Pons (tissue), 1 donor: ENCODE results near the gene PCCA.
"Not testable (repeated sequence)": the region's sequence is repeated elsewhere in the genome, so short reads cannot be mapped to it uniquely, and the experiment has no call there.

Source experiments
- DNase-seq: peaks from one replicate; pipeline ENCODE4 v3.0.0-alpha.2; 2016; ENCODE audit warnings: low spot score

The PCCA gene

DNA sequence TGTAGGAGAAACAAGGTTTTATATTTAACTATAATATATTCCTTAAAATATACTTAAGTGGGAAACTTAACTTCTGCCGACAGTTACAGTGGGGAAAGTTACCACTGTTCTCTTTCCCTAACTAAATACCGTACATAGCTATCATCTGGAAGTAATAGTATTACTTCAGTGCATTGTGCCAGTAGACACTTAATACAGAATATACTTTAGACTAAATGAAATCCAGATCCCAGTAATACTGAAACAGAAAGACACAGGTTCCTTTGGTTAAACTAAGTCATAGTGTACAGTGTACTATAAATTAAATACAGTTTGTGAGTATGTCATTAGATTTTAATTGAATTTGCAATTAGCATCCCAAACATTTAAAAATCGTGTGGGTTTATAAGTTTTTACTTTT, 107.5 kb downstream of the PCCA start:
- no peak for DNase-seq

DNA sequence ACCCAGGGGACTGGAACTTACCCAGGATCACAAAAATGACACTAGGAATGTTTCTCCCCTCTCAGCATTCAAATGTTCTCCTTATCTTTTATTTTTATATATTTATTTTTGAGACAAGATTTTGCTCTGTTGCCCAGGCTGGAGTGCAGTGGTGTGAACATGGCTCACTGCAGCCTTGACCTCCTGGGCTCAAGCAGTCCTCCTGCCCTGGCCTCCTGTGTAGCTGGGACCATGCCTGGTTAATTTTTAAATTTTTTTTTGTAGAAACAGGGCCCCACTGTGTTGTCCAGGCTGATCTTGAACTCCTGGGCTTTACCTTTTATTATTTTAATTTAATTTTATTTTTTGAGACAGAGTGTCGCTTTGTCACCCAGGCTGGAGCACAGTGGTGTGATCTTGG, 108.2 kb downstream of the PCCA start:
- DNase-seq = no peak

DNA sequence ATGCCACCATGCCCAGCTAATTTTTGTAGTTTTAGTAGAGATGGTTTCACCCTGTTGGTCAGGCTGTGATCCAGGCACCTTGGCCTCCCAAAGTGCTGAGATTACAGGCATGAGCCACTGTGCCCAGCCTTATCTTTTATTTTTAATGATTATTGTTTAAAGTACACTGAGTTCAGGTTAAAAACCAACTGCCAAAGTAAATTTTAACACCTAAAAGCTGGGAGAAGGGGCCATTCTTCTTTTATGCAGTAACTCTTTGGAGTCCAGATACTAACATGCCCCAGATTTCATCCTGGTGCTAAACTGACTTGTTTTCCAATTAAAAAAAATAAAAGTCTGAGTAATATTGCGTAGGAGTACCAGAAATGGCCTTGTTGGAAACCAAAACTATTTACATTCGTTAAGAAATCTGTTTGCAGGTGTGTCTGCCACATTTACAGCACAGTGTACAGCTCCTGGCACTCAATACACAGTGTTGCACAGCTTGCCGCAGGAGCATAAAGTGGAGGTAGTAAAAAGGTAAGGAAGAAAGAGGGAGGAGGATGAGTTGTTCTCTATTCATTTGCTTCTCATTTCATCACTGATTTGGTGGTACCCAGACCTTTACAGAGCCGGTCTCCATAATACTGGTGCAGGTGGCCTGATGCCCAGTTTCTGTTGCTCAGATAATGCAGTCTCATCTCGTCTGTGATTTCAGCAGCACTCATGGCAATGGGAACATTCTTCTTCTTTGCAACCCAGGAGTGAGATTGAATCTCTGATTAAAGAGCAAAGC, 108.9 kb downstream of the PCCA start:
- no peak for DNase-seq

DNA sequence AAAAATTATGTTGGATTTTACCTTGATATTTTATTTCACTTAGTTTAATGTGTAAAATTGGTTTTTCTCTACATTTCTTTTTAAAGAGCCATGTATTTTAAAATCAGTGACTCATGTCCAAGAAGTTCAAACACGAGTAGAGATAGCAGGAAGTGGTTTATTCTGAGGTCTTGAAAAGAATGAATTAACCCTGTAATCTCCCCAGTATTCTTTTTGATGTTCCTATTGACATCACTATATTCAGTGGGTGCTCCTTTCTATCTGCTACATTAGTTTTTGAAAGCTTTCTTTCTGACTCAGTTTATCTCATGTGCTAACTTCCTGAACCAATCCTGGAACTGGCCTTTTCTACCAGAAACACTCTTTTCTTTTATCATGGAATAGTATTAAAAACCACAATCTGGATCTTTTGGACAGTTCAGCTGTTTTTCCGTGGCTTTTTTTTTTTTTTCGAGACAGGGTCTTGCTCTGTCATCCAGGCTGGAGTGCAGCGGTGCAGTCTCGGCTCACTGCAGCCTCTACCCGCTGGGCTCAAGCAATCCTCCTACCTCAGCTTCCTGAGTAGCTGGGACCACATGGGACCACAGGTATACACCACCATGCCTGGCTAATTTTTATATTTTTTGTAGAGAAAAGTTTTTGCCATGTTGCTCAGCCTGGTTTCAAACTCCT, 114.9 kb downstream of the PCCA start:
- no peak for DNase-seq

DNA sequence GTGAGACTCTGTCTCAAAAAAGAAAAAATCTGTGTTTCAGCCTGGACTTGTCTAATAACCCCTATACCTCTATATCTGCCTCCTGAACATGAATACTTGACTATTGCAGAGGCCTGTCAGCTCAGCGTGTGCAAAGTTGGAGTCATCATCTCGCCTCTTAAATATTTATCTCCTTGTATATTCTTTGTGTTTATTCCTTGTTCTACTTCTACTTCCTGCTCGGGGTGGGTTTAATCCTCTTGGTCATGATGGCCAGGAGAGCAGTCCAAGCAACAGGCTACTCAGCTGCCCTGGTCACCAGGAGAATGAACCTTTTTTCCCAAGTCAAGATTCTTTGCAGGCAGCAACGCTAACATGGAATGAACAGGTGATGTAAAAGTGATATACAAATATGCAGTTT, 119.1 kb downstream of the PCCA start:
- DNase-seq = no peak

DNA sequence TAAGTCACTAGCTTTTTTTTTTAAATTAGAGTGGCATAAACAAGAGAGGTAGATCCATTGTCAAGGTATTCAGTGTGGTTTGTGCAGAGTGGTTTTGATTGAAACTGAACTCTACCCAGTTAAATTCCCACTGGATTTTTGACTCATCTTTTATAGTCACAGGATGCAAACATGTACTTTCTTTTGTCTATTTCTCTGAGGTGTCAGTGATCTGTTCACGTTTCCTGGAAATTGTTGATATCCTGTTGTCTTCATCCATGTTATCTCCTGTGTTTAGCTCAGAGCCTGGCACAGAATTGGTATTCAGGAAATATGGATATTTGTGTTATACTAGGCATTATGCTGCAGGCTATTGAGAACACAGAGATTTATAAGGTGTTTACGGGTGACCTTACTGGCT, 119.7 kb downstream of the PCCA start:
- no peak for DNase-seq

DNA sequence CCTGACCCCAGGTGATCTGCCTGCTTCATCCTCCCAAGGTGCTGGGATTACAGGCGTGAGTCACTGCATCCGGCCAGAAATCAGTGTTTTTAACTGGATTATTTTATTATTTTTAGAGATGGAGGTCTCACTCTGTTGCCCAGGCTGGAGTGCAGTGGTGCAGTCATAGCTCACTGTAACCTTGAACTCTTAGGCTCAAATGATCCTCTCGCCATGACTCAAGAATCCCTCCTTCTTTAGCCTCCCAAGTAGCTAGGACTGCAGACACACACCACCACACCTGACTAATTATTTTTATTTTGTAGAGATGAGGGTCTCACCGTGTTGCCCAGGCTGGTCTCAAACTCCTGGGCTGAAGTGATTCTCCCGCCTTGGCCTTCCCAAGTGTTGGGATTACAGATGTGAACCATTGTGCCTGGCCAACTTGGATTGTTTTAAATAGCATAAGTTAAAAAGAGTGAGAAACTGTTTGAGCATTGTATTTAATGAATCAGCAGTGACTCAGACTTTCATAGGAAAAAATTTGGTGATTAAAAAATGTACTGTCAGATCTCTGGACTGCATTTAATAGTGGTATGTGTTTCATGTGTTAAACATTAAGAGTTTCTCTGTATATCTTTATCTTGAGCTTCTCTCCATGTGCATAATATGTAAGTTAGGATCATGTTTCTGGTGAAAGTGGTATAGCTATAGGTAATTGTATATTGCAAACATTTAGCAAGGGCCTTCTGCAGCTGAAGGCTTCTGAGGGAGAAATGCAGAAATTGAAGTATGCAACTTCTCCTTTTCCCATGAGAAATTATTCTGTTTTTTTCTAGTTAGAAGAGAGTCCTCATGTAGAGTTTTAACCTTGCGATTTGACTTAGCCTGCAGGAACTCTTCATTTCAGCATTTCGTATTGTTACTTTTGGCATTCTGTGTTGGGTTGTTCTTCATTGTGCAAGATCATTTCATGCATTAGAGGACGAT, 121.2 kb downstream of the PCCA start:
- no peak for DNase-seq

DNA sequence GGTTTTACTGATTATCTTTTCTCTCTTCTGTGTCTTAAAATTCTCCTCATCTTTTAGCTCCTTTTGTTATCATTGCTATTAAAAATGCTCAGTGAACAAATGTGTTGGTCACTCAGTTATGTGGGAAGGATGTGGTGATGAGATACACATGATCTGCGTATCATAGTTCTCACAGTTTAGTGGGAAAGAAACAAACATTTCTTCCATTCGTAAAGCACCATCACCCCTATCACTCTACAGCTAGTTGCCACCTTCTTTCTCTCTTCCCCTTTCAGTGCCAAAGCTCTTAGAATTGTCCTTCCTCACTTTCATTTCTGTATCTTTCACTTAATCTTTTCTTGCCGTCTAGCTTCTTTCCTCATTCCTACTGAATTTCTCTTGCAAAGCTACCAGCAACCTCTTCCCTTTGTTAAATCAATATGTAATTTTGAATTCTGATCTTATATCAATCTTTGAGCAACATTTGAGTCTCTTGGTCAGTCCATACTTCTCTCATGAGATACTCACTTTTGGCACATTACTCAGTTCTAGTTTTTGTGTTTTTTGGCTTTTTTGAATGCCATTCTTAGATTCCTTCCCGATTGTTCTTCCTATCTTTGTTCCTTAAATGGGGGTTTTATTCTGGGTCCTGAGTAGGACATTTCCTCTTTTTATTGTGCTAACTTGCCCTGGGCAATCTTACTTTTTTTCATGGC, 122.3 kb downstream of the PCCA start:
- no peak for DNase-seq

DNA sequence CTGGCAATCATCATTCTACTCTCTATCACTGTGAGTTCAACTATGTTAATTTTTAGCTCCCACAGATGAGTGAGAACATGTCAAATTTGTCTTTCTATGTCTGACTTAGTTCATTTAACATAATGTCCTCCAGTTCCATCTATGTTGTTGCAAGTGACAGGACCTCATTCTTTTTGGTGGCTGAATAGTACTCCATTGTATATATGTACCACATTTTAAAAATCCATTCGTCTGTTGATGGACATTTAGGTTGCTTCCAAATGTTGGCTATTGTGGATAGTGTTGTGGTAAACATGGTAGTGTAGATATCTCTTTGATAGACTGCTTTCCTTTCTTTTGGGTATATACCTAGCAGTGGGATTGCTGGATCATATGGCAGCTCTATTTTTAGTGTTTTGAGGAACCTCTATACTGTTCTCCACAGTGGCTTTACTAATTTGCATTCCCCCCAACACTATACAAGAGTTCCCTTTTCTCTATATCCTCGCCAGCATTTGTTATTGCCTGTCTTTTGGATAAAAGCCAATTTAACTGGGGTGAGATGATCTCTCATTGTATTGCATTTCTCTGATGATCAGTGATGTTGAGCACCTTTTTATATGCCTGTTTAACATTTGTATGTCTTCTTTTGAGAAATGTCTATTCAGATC, 124.1 kb downstream of the PCCA start:
- DNase-seq = no peak

DNA sequence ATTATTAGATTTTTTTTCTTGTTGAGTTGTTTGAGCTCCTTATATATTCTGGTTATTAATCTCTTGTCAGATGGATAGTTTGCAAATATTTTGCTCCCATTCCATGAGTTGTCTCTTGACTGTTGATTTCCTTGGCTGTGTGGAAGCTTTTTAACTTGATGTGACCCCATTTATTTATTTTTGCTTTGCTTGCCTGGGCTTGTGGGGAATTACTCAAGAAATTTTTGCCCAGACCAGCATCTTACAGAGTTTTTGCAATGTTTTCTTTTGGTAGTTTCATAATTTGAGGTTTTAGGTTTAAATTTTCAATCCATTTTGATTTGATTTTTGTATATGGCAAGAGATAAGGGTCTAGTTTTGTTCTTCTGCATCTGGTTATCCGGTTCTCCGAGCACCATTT, 124.7 kb downstream of the PCCA start:
- DNase-seq = no peak

DNA sequence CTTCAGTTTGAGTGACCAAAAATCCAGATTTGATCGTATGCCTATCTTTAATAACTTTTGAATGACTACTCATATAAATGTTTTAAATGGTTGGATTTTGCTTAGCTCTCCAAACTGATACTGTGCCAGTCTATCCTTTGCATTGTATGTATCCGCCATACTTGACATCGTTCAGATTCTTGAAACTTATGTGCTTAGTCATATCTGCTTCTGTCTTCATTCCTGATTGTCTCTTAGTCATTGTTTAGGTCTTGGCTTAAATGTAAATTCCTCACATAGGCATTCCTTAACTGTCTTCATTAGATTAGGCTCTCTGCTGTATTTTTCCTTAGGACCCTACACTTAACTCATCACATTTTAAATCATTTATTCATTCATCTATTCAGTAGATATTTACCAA, 126.0 kb downstream of the PCCA start:
- no peak for DNase-seq

DNA sequence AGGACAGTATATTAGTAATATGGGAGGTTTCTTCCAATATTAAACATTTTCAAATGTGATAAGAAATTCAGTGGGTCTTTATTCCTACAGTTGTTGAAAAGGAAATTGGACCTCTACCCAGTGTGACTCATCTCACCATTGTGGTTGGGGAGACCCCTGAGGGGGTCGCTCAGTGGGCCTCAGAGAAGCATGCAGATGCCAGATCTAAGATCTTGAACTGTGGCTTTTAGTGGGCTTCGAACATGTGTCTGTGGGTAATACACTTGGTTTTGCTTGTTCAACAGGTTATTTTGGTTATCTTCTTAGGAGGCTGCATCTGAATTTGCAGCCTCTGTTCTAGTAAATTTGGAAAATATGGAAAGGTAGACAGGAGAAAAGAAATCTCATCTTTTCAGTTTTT, 132.3 kb downstream of the PCCA start:
- no peak for DNase-seq

DNA sequence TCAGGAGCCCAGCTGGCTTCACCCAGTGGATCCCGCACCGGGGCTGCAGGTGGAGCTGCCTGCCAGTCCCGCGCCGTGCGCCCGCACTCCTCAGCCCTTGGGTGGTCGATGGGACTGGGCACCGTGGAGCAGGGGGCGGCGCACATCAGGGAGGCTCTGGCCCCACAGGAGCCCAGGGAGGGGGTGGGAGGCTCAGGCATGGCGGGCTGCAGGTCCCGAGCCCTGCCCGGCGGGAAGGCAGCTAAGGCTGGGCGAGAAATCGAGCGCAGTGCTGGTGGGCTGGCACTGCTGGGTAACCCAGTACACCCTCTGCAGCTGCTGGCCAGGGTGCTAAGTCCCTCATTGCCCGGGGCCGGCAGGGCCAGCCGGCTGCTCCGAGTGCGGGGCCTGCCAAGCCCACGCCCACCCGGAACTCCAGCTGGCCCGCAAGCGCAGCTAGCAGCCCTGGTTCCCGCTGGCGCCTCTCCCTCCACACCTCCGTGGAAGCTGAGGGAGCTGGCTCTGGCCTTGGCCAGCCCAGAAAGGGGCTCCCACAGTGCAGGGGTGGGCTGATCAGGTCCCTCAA, 135.2 kb downstream of the PCCA start:
- not testable (repeated sequence) for DNase-seq

DNA sequence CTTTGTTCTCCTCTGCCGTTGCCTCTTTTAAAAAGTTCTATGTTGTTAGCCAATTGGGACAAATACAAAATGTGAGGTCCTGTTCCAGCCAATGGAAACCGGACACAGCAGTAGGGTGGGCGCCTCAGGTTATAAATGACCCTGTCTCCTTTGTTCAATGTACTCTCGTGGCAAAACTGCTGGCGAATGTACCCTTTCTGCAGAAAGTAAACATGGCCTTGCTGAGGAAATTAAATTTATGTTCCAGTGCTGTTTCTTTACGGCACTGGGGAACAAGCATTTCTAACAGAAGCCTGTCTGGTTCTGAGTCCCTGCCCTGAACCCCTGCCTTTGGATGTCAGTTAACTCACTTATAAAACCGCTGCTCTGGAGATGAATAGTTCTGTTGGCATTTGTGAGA, 140.7 kb downstream of the PCCA start:
- no peak for DNase-seq

DNA sequence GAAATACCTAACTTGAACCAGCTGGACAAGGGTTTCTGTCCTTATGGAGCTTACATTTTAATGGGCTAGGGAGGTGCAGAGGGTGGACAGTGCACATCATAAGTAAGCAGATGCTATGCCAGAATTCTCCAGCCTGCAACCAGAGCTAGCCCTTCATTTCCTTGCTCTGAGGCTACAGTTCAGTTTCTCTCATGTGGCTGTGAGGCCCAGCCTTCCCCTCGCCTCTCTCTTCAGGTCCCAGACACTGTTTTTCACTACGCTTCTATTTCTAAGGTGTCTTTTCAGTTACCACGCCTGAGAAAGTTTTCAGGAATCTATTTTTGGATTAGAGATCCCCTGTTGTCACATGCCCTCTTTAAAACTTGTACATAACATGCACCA, 141.9 kb downstream of the PCCA start:
- DNase-seq = no peak

DNA sequence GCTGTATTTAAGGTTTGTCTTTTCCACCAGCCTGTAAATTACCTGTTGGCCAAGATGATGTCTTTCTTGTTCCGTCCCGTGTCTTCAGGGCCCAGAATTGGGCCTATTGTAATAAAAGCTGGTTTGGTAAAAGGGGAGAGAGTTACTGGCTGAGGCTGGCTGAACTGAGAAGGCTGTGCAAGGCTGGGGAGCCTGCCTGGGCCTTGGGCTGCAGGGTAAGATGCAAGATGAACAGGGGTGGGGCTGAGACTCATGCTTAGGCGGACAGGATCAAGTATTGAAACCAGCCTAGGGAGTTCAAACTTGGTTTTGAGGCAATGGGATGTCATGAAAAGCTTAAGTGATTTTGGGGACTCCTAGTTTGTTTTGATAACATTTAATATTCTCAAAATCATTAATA, 142.3 kb downstream of the PCCA start:
- no peak for DNase-seq

DNA sequence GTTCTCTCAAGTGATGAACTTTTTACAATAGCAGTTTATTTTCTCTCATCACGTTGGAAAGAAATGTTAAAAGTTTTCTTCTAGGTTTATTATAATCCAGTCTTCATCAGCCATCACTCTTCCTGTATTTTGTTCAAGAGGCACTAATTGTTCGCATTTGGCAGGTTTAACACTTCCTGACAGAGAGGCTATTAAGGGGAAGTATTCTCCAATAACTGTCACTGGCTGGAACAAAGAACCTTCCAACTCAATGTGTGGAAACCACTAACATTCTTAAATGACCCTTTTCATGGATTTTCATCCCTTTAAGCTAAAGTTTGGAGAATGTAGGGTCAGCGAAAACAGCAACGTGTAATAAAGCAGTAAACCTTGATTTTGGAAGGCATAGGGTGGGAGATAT, 145.1 kb downstream of the PCCA start:
- peak; percentile 30 for DNase-seq

DNA sequence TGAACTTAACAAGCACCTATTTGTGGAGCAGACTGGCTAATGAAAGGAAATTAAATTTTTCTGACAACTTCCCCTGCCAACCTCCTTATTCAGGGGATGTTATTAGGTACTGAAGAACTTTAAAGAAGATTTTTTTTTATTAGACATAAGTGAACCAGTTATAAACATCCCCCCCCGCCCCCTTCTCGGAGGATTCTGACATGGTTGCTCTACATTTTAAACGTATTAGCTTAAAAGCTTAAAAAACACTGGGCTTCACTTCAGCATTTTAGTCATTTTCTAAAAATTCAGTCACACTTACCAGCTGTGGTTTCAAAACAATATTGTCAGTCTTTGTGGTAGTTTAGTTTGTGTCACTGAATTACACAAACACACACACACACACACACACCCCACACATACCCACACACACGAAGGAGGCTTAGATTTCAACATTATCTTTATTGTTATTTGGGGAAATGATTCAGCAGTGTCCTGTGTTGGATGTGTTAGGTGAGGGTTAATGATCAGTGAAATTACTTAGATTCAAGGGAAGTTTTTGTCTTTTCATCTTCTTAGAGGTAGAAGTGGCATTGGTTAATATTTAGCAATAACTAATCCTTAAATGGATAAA, 145.7 kb downstream of the PCCA start:
- DNase-seq = no peak

DNA sequence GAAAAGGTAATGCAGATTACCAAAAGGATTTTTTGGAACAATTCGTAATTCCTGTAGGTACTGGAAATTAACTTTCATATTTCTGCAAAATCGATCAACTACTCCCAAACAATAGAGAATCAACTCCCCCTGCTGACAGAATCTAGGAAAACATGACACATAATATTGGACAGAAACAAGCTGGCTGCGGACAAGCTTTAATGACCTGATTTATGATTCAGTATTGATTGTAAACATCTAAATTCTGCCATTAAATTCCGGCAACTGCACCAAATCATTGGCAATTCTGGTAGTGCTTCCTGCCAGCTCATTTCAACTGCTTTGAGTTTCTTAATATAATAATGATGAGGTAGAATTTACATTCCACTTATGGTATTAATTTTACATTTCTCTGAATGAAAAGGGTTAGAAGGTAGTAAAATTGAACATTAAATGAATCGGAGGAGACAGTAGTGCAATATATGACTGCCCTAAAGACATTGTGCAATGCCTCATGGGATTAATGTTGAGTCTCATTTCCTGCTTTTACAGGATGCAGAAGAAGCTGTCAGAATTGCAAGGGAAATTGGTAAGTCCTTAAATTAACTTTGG, 146.5 kb downstream of the PCCA start:
- peak; percentile 70 for DNase-seq

DNA sequence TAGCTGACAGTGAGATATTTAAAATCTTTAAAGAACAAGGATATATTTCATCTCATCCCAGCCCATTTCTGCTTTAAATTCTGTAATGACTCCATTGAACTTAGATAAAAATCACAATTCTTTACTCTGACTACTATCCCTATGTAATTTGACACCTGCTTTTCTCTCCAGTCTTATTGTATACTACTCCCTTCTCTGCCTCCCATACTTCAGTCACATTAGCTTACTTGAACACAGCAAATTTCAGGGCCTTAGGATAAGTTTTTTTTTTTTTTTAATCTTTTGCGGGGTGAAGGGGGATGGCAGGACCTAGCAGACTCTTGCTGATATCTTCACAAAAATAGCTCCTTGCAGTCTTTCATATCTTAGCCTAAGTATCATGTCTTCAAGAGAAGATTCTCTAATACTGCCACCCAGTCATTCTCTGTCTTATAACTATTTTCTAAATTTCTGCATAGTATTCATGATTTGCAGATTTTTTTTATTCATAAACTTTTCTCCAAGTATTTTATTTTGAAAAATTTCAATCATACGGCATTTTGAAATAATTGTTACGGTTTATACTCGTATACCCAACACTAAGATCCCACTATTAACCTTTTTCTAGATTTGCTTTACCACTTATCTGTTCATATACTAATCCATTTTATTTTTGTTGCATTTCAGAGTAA, 151.4 kb downstream of the PCCA start:
- DNase-seq = no peak
